KMS-11 (cell line): ENCODE data around the gene UBE2E2.
A peak's percentile ranks its signal among the peaks of the same experiment; 100 is the strongest.

ENCODE experiments used
- H2AFZ ChIP-seq: fragments of 200-600 bp; sonication (generic); 2 replicates; pipeline ENCODE4 v1.6.1; 2016; ENCODE audit warnings: antibody characterized with exemption, mixed run types, low read depth
- H3K27ac ChIP-seq: fragments of 200-600 bp; sonication (generic); 2 replicates; pipeline ENCODE4 v1.6.1; 2016; ENCODE audit warnings: mild to moderate bottlenecking, mixed run types
- H3K27me3 ChIP-seq: fragments of 200-600 bp; sonication (generic); 2 replicates; pipeline ENCODE4 v1.6.1; 2017; ENCODE audit warnings: mild to moderate bottlenecking, low read depth, mixed run types, moderate library complexity; ENCODE audit not compliant: insufficient read depth
- H3K36me3 ChIP-seq: fragments of 200-600 bp; sonication (generic); 2 replicates; pipeline ENCODE4 v1.6.1; 2017; ENCODE audit warnings: mild to moderate bottlenecking, mixed run types; ENCODE audit not compliant: insufficient read depth
- H3K4me1 ChIP-seq: fragments of 200-600 bp; sonication (generic); 2 replicates; pipeline ENCODE4 v1.6.1; 2016; ENCODE audit warnings: mild to moderate bottlenecking, low read depth, mixed run types; ENCODE audit not compliant: poor library complexity, severe bottlenecking
- H3K4me2 ChIP-seq: fragments of 200-600 bp; sonication (generic); 2 replicates; pipeline ENCODE4 v1.7.0; 2016; ENCODE audit warnings: mild to moderate bottlenecking, mixed run types
- H3K4me3 ChIP-seq: fragments of 200-600 bp; sonication (generic); IDR thresholded peaks from 2 replicates; pipeline ENCODE4 v1.6.1; 2017; ENCODE audit warnings: low read depth, low read length, mixed read lengths; ENCODE audit not compliant: insufficient read depth
- H3K79me2 ChIP-seq: fragments of 200-600 bp; sonication (generic); 2 replicates; pipeline ENCODE4 v1.6.1; 2016; ENCODE audit warnings: low read depth, mixed run types; ENCODE audit not compliant: insufficient read depth
- H3K9ac ChIP-seq: fragments of 200-600 bp; sonication (generic); 2 replicates; pipeline ENCODE4 v1.6.1; 2016; ENCODE audit warnings: mild to moderate bottlenecking, mixed run types
- H4K20me1 ChIP-seq: fragments of 200-600 bp; sonication (generic); 2 replicates; pipeline ENCODE4 v1.6.1; 2016; ENCODE audit warnings: mild to moderate bottlenecking, mixed run types; ENCODE audit not compliant: insufficient read depth
- CTCF ChIP-seq: fragments of 200-600 bp; sonication (generic); conservative IDR thresholded peaks from 2 replicates; pipeline ENCODE4 v1.6.1; 2017; ENCODE audit warnings: low read depth, mild to moderate bottlenecking, antibody characterized with exemption, low read length, moderate library complexity, mixed read lengths

UBE2E2 gene

DNA sequence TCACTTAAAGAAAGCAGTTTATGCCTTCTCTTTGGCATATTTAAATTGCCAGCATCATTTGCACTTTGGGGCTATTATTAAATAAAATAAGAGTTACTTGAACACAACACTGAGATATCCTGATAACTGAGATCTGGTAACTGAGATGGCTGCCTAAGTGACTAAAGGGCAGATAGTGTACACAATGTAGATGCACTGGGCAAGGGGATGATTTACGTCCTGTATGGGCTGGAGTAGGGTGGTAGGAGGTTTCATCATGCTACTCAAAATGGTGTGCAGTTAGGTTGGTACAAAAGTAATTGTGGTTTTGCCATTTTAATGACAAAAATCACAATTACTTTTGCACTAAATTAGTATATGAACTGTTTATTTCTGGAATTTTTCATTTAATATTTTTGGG lies 196.1 kb downstream of the UBE2E2 start:
- H3K4me1 ChIP-seq = peaks cover 17% of the 10 kb centered on the region
- H3K36me3 ChIP-seq = no peaks in the 10 kb centered on the region
- no peak overlapping the region for H3K27ac ChIP-seq
- no peak overlapping the region for H3K4me3 ChIP-seq
- no peak overlapping the region for H2AFZ ChIP-seq
- no peak for TF ChIP-seq CTCF
- H3K9ac ChIP-seq = no peak overlapping the region
- no peak overlapping the region for H3K4me2 ChIP-seq
- no peaks in the 10 kb centered on the region for H3K27me3 ChIP-seq
- H3K79me2 ChIP-seq = no peaks in the 10 kb centered on the region
- no peaks in the 10 kb centered on the region for H4K20me1 ChIP-seq

DNA sequence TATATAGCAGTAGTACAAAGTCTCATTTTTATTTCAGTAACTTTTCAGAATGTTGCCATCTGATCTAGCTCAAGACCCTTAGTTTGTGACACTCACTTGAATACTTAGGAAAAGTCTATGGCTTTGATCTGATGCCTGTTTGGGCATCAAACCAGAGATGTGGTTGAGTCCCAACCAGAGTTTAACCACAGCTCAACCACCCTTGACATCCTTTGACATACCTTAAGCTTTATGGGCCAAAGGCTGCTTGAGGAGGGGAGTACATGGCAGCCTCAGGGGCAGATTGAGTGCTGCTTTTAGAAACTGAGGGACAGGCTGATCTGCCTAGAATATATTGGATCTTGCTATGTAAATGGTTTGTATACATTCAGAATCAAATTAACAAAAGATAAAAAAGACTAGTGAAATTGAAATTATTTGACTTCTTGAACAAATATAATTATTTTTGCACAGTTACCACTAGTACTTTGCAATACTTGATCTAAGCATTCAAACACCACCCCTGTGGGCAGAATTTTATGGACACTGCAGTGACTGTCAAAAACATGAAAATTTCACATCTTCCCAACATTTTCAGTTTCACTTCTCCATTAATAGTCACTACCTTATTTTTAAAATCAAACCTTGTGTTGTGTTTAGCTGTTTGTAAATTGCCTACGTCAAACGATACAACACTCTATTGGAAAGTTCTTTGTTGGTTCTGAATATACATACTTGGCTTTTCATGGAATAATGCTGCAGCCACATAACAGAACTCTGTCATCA lies 199.8 kb downstream of the UBE2E2 start:
- peak overlapping the region; percentile 21; the same call in 1 of the 2 replicates for H3K4me2 ChIP-seq
- no peaks in the 10 kb centered on the region for H3K36me3 ChIP-seq
- H2AFZ ChIP-seq = no peak overlapping the region
- no peak overlapping the region for H3K27ac ChIP-seq
- H4K20me1 ChIP-seq = no peaks in the 10 kb centered on the region
- H3K79me2 ChIP-seq = no peaks in the 10 kb centered on the region
- no peaks in the 10 kb centered on the region for H3K27me3 ChIP-seq
- H3K9ac ChIP-seq = no peak overlapping the region
- TF ChIP-seq CTCF = no peak
- peaks cover 17% of the 10 kb centered on the region for H3K4me1 ChIP-seq
- H3K4me3 ChIP-seq = no peak overlapping the region

DNA sequence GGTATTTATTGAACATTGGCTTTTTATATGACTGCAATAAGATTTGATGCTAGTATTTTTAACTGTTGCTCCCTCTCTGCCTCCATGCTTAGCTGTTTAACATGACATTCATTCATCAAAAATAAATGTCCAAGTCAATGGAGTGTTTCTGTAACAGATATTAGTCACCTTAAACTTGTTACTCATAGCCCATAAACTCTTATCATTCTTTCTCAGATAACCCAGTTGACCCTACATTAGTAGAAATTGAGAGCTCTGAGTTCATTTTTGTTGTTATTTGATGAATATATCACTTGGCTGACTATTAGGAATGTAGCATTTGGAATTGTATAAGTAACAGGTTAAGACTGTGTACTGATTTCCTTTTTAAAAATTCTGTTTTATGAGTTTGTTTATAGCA lies 201.1 kb downstream of the UBE2E2 start:
- H3K4me3 ChIP-seq = no peak overlapping the region
- no peaks in the 10 kb centered on the region for H4K20me1 ChIP-seq
- H3K9ac ChIP-seq = no peak overlapping the region
- H3K36me3 ChIP-seq = no peaks in the 10 kb centered on the region
- no peak overlapping the region for H3K27ac ChIP-seq
- no peaks in the 10 kb centered on the region for H3K27me3 ChIP-seq
- H2AFZ ChIP-seq = no peak overlapping the region
- H3K4me2 ChIP-seq = no peak overlapping the region
- TF ChIP-seq CTCF = no peak
- no peaks in the 10 kb centered on the region for H3K79me2 ChIP-seq
- H3K4me1 ChIP-seq = peaks cover 17% of the 10 kb centered on the region

GRCh38 chr3:23405081-23405480 lies 202.0 kb downstream of the UBE2E2 start:
- TF ChIP-seq CTCF = no peak
- Histone ChIP-seq H3K9ac (no peak overlapping the region), H4K20me1 (no peaks in the 10 kb centered on the region), H3K79me2 (no peaks in the 10 kb centered on the region; the same call in 1 of the 2 replicates), H3K4me2 (no peak overlapping the region), H2AFZ (no peak overlapping the region), H3K27me3 (no peaks in the 10 kb centered on the region), H3K27ac (no peak overlapping the region), H3K4me3 (no peak overlapping the region), H3K4me1 (peaks cover 17% of the 10 kb centered on the region), H3K36me3 (no peaks in the 10 kb centered on the region)
